Smooth muscle cell (in vitro differentiated cells): ENCODE measurements around the gene NSMCE4A. TPM values are rescaled to one million over a fixed set of nuclear protein-coding genes. Genes with fewer than 3 reads are reported as not detected.

Experiments used
- DNase-seq: peaks from one replicate; lab custom pipeline; 2025; ENCODE audit not compliant: unreplicated experiment; lab: John Stamatoyannopoulos, UW
- H2AFZ ChIP-seq: fragments of 200-600 bp; sonication (generic); 2 replicates; pipeline ENCODE4 v1.6.0; 2016; ENCODE audit warnings: antibody characterized with exemption, low read depth, mild to moderate bottlenecking
- H3F3A ChIP-seq: fragments of 200-600 bp; sonication (generic); 2 replicates; pipeline ENCODE4 v1.6.0; 2017; ENCODE audit warnings: antibody characterized with exemption, low read depth
- H3K27ac ChIP-seq: fragments of 200-600 bp; sonication (generic); 2 replicates; pipeline ENCODE4 v1.5.1; 2016; ENCODE audit warnings: low read depth, mild to moderate bottlenecking
- H3K27me3 ChIP-seq: fragments of 200-600 bp; sonication (generic); 2 replicates; pipeline ENCODE4 v1.6.1; 2016; ENCODE audit warnings: low read depth, mild to moderate bottlenecking
- H3K36me3 ChIP-seq: fragments of 200-600 bp; sonication (generic); 2 replicates; pipeline ENCODE4 v1.5.1; 2016; ENCODE audit warnings: low read depth
- H3K4me1 ChIP-seq: fragments of 200-600 bp; sonication (generic); 2 replicates; pipeline ENCODE4 v1.5.1; 2016; ENCODE audit warnings: low read depth
- H3K4me2 ChIP-seq: fragments of 200-600 bp; sonication (generic); 2 replicates; pipeline ENCODE4 v1.6.0; 2016; ENCODE audit warnings: mild to moderate bottlenecking
- H3K4me3 ChIP-seq: fragments of 200-600 bp; sonication (generic); 2 replicates; pipeline ENCODE4 v1.5.1; 2016; ENCODE audit warnings: mild to moderate bottlenecking
- H3K79me2 ChIP-seq: fragments of 200-600 bp; sonication (generic); 2 replicates; pipeline ENCODE4 v1.6.0; 2016; ENCODE audit warnings: low read depth, mild to moderate bottlenecking
- H3K9ac ChIP-seq: fragments of 200-600 bp; sonication (generic); 2 replicates; pipeline ENCODE4 v1.6.0; 2016; ENCODE audit warnings: low read depth
- H3K9me3 ChIP-seq: fragments of 200-600 bp; sonication (generic); replicated peaks from 2 replicates; pipeline ENCODE4 v1.5.1; 2016; ENCODE audit warnings: low read depth
- H4K20me1 ChIP-seq: fragments of 200-600 bp; sonication (generic); 2 replicates; pipeline ENCODE4 v1.6.0; 2016; ENCODE audit warnings: low read depth
- WGBS: methylation state at CpG from one replicate; pipeline ENCODE4 v1.1.7; 2016; ENCODE audit warnings: low lambda C conversion rate; 5-methylcytosine and 5-hydroxymethylcytosine counted together
- polyA plus RNA-seq: library from polyadenylated mRNA; unstranded; fragments of >200 nt; fragmentation: Nextera tagmentation; extraction: Ambion mirVana; gene quantifications from 2 replicates; pipeline ENCODE4 v1.2.1, GENCODE V29; 2016
- small RNA-seq: library from RNA; depleted of rRNA; stranded (forward); fragments of <200 nt; gene quantifications from one replicate; pipeline ENCODE3, GENCODE V24; 2014
- total RNA-seq: library from RNA; depleted of rRNA; stranded (reverse); fragments of >200 nt; gene quantifications from 2 replicates; pipeline ENCODE4 v1.2.3, GENCODE V29; 2014
- TF ChIP-seq, protein P1 (sequence below): fragments of 200-600 bp; sonication (generic); IDR thresholded peaks from 2 replicates; pipeline ENCODE4 v1.5.1; 2017; ENCODE audit warnings: borderline replicate concordance, mild to moderate bottlenecking, antibody characterized with exemption; ENCODE audit not compliant: insufficient read depth, poor library complexity, severe bottlenecking

NSMCE4A gene
- total and polyA plus RNA-seq, 2 experiments from 2014 or later: 24.7 to 35.3 TPM

GRCh38 chr10:121910673-121911420, 64.2 kb downstream of the NSMCE4A start:
- no peak overlapping the region for H3K9ac ChIP-seq
- 17% methylated on average over 5 of the region's 5 CpGs for WGBS
- no peaks in the 10 kb centered on the region for H3K4me1 ChIP-seq
- H3K9me3 ChIP-seq: no peaks in the 10 kb centered on the region
- TF ChIP-seq, protein P1, sequence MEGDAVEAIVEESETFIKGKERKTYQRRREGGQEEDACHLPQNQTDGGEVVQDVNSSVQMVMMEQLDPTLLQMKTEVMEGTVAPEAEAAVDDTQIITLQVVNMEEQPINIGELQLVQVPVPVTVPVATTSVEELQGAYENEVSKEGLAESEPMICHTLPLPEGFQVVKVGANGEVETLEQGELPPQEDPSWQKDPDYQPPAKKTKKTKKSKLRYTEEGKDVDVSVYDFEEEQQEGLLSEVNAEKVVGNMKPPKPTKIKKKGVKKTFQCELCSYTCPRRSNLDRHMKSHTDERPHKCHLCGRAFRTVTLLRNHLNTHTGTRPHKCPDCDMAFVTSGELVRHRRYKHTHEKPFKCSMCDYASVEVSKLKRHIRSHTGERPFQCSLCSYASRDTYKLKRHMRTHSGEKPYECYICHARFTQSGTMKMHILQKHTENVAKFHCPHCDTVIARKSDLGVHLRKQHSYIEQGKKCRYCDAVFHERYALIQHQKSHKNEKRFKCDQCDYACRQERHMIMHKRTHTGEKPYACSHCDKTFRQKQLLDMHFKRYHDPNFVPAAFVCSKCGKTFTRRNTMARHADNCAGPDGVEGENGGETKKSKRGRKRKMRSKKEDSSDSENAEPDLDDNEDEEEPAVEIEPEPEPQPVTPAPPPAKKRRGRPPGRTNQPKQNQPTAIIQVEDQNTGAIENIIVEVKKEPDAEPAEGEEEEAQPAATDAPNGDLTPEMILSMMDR: no peak
- peak overlapping the region; percentile 36 for H3K4me2 ChIP-seq
- H2AFZ ChIP-seq: no peak overlapping the region
- H4K20me1 ChIP-seq: no peaks in the 10 kb centered on the region
- no peaks in the 10 kb centered on the region for H3K27me3 ChIP-seq
- H3K36me3 ChIP-seq: no peaks in the 10 kb centered on the region
- peaks cover 20% of the 10 kb centered on the region for H3K79me2 ChIP-seq
- H3K27ac ChIP-seq: peak overlapping the region; percentile 56
- no peak overlapping the region for H3K4me3 ChIP-seq
- DNase-seq: no peak
- peaks cover 4% of the 10 kb centered on the region for H3F3A ChIP-seq

Small RNA genes within 50 kb of the gene (small RNA-seq; reads per million reads assigned to genes)
- gene RF02219: not detected

Other genes with a start within 250 kb of the NSMCE4A start
- gene ATE1, start 47.2 kb downstream of the NSMCE4A start, total RNA-seq: 20.7 and 20.9 TPM in 2 replicates
- gene ATE1, start 47.2 kb downstream of the NSMCE4A start, polyA plus RNA-seq: 9.1 and 13.6 TPM in 2 replicates
- gene TACC2, start 13.9 kb upstream of the NSMCE4A start, total RNA-seq: 2.1 and 7.6 TPM in 2 replicates
- 2.8 and 6.6 TPM in 2 replicates for gene TACC2, start 13.9 kb upstream of the NSMCE4A start, polyA plus RNA-seq